B cell (primary cell): Measurements from ENCODE around the gene TENM3. TPM values are rescaled to one million over a fixed set of nuclear protein-coding genes. Genes with fewer than 3 reads are reported as not detected.

Experiments
- ATAC-seq: fragments of 200-7000 bp; cut with Tn5 transposase; one replicate; pipeline ENCODE4 v1.10.0; 2021; ENCODE audit warnings: low read depth, mild to moderate bottlenecking, moderate number of reproducible peaks, moderate library complexity
- CTCF ChIA-PET: fragments of 350-600 bp; sonication (Branson Sonifier 250); formaldehyde crosslinking; loops from one replicate; lab custom pipeline; 2021; ENCODE audit warnings: antibody characterized with exemption, inconsistent platforms; lab: Charles Lee
- POLR2A ChIA-PET: fragments of 350-600 bp; sonication (Branson Sonifier 250); formaldehyde crosslinking; loops from one replicate; lab custom pipeline; 2021; ENCODE audit warnings: antibody characterized with exemption; lab: Charles Lee
- DNase-seq: peaks from one replicate; pipeline ENCODE4 v3.0.0; 2013
- H2AFZ ChIP-seq: 2 replicates; pipeline ENCODE4 v1.6.1; 2012; ENCODE audit warnings: mild to moderate bottlenecking, low read depth, low read length; ENCODE audit not compliant: insufficient read depth, poor library complexity, severe bottlenecking
- H3K27ac ChIP-seq, 2 donors: 1 replicate in 1 of 2; 2 replicates in 1 of 2; pipeline ENCODE4 v1.5.1; 2012 to 2013; ENCODE audit warnings: low read length in 2 of 2, mild to moderate bottlenecking in 2 of 2, moderate library complexity in 1 of 2
- H3K27me3 ChIP-seq, 4 experiments: fragments of 200-600 bp in 1 of 4; sonication (generic) in 1 of 4; replicated peaks in 1 of 4; 1 replicate in 2 of 4; 2 replicates in 2 of 4; pipeline versions ENCODE4 v1.6.1 to v1.7.0; 2013 to 2016; ENCODE audit warnings: low read length in 3 of 4, mild to moderate bottlenecking in 2 of 4, mixed read lengths in 1 of 4, moderate library complexity in 1 of 4; ENCODE audit not compliant: insufficient read depth in 4 of 4, control insufficient read depth in 3 of 4; ENCODE audit errors: control extremely low read depth in 1 of 4
- H3K36me3 ChIP-seq, 2 experiments: replicated peaks in 1 of 2; 1 replicate in 1 of 2; 2 replicates in 1 of 2; pipeline versions ENCODE4 v1.6.1 to v1.7.1; 2013; ENCODE audit warnings: low read length in 1 of 2; ENCODE audit not compliant: insufficient read depth in 2 of 2, control insufficient read depth in 1 of 2; ENCODE audit errors: control extremely low read depth in 1 of 2, extremely low read depth in 1 of 2
- H3K4me1 ChIP-seq, 2 donors: fragments of 200-600 bp in 1 of 2; sonication (generic) in 1 of 2; 1 replicate in 1 of 2; 2 replicates in 1 of 2; pipeline versions ENCODE4 v1.5.1 to v1.6.1; 2013 to 2017; ENCODE audit warnings: low read length in 2 of 2; ENCODE audit not compliant: control insufficient read depth in 2 of 2, insufficient read depth in 2 of 2
- H3K4me2 ChIP-seq: replicated peaks from 2 replicates; pipeline ENCODE3; 2012; ENCODE audit warnings: mild to moderate bottlenecking, low read depth, low read length; ENCODE audit not compliant: poor library complexity, severe bottlenecking
- H3K4me3 ChIP-seq, 5 experiments: fragments of 200-600 bp in 1 of 5; sonication (generic) in 1 of 5; 1 replicate in 3 of 5; 2 replicates in 2 of 5; pipeline versions ENCODE4 v1.5.1 to v1.7.0; 2011 to 2016; ENCODE audit warnings: low read length in 4 of 5, mild to moderate bottlenecking in 4 of 5, low read depth in 2 of 5, control low read depth in 1 of 5, moderate library complexity in 1 of 5; ENCODE audit not compliant: insufficient read depth in 1 of 5; ENCODE audit errors: control extremely low read depth in 1 of 5, extremely low read depth in 1 of 5
- H3K79me2 ChIP-seq: fragments of 200-600 bp; sonication (generic); one replicate; pipeline ENCODE4 v1.6.0; 2016; ENCODE audit warnings: low read length; ENCODE audit not compliant: control insufficient read depth, insufficient read depth
- H3K9ac ChIP-seq: fragments of 200-600 bp; sonication (generic); 2 replicates; pipeline ENCODE4 v1.6.1; 2017; ENCODE audit warnings: mild to moderate bottlenecking, low read length, moderate library complexity
- H3K9me3 ChIP-seq, 3 donors: one replicate each; pipeline versions ENCODE4 v1.6.1 to v1.7.1; 2013; ENCODE audit warnings: low read length in 2 of 3; ENCODE audit not compliant: control insufficient read depth in 2 of 3, insufficient read depth in 1 of 3; ENCODE audit errors: control extremely low read depth in 1 of 3
- H4K20me1 ChIP-seq: 2 replicates; pipeline ENCODE4 v1.6.0; 2012; ENCODE audit warnings: mild to moderate bottlenecking, low read length; ENCODE audit not compliant: insufficient read depth, control insufficient read depth, poor library complexity, severe bottlenecking
- H3K27ac Mint-ChIP-seq: one replicate; pipeline ENCODE4 v1.8.0; 2021; ENCODE audit warnings: mixed read lengths
- H3K27me3 Mint-ChIP-seq: one replicate; pipeline ENCODE4 v1.8.0; 2021; ENCODE audit warnings: mixed read lengths
- H3K4me1 Mint-ChIP-seq: one replicate; pipeline ENCODE4 v1.8.0; 2021; ENCODE audit warnings: mixed read lengths
- H3K4me3 Mint-ChIP-seq: one replicate; pipeline ENCODE4 v1.8.0; 2021; ENCODE audit warnings: mixed read lengths
- H3K9me3 Mint-ChIP-seq: one replicate; pipeline ENCODE4 v1.8.0; 2022; ENCODE audit warnings: mixed read lengths; ENCODE audit not compliant: insufficient read depth
- EZH2 ChIP-seq: IDR thresholded peaks from 2 replicates; pipeline ENCODE4 v1.6.1; 2012; ENCODE audit warnings: borderline replicate concordance, low read depth, mild to moderate bottlenecking, moderate library complexity, low read length; ENCODE audit not compliant: insufficient read depth, poor library complexity, severe bottlenecking
- WGBS: methylation state at CpG from one replicate; pipeline ENCODE4 v1.1.5; 2013; ENCODE audit warnings: missing lambda C conversion rate; ENCODE audit not compliant: insufficient coverage; 5-methylcytosine and 5-hydroxymethylcytosine counted together
- intact Hi-C: fragments of 100-400 bp; cut with micrococcal nuclease; formaldehyde crosslinking; loops from one replicate; pipeline ENCODE4 v1.10.0; 2022
- polyA plus RNA-seq: library from polyadenylated mRNA; depleted of rRNA; stranded (reverse); fragments of >200 nt; gene quantifications from 2 replicates; pipeline ENCODE4 v1.2.3, GENCODE V29; 2012
- total RNA-seq, 2 donors: library from RNA; stranded (reverse); fragments of 120-200 nt in 1 of 2; gene quantifications; 1 replicate in 1 of 2; 2 replicates in 1 of 2; pipeline versions ENCODE4 v1.2.3 to v1.2.4, GENCODE V29; 2013 to 2022
- TF ChIP-seq, protein P1 (sequence below): fragments of 200-600 bp; IDR thresholded peaks from one replicate; pipeline ENCODE4 v1.8.0; 2022; ENCODE audit warnings: antibody characterized with exemption, mild to moderate bottlenecking

TENM3 gene
- total and polyA plus RNA-seq, 2 donors (not counting 1 experiment from before 2014, with no cell fraction given): not detected

- POLR2A ChIA-PET: no interaction called here
- DNase-seq: no peak
Observed at GRCh38 chr4:182404376-182404775, 161.2 kb downstream of the TENM3 start.

GRCh38 chr4:182405087-182405486 is 161.9 kb downstream of the TENM3 start:
- Histone ChIP-seq H3K79me2 (no peaks in the 10 kb centered on the region), H3K36me3 (no peaks in the 10 kb centered on the region), H3K27ac (no peak overlapping the region), H3K9me3 (no peaks in the 10 kb centered on the region), H3K4me3 (no peak overlapping the region), H2AFZ (no peak overlapping the region), H3K9ac (no peak overlapping the region), H3K4me2 (no peak overlapping the region), H4K20me1 (no peaks in the 10 kb centered on the region), H3K4me1 (no peaks in the 10 kb centered on the region), H3K27me3 (no peaks in the 10 kb centered on the region)
- intact Hi-C loops: no loop called here
- Mint-ChIP-seq H3K27me3 (no peaks in the 10 kb centered on the region), H3K27ac (no peak overlapping the region), H3K4me1 (no peaks in the 10 kb centered on the region), H3K9me3 (no peaks in the 10 kb centered on the region), H3K4me3 (no peak overlapping the region)
- TF ChIP-seq EZH2: no peak
- TF ChIP-seq, protein P1, sequence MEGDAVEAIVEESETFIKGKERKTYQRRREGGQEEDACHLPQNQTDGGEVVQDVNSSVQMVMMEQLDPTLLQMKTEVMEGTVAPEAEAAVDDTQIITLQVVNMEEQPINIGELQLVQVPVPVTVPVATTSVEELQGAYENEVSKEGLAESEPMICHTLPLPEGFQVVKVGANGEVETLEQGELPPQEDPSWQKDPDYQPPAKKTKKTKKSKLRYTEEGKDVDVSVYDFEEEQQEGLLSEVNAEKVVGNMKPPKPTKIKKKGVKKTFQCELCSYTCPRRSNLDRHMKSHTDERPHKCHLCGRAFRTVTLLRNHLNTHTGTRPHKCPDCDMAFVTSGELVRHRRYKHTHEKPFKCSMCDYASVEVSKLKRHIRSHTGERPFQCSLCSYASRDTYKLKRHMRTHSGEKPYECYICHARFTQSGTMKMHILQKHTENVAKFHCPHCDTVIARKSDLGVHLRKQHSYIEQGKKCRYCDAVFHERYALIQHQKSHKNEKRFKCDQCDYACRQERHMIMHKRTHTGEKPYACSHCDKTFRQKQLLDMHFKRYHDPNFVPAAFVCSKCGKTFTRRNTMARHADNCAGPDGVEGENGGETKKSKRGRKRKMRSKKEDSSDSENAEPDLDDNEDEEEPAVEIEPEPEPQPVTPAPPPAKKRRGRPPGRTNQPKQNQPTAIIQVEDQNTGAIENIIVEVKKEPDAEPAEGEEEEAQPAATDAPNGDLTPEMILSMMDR: no peak
- ATAC-seq: no peak
- DNase-seq: no peak
- ChIA-PET POLR2A (no interaction called here), CTCF (no interaction called here)
- WGBS: 80% methylated on average over 2 of the region's 11 CpGs

More at GRCh38 chr4:182404376-182404775, 161.2 kb downstream of the TENM3 start:
- H4K20me1 ChIP-seq: no peaks in the 10 kb centered on the region
- no peak overlapping the region for H3K27ac Mint-ChIP-seq
- H3K27ac ChIP-seq: no peak overlapping the region
- ATAC-seq: no peak
- no peaks in the 10 kb centered on the region for H3K36me3 ChIP-seq
- H3K9me3 ChIP-seq: no peaks in the 10 kb centered on the region
- no peaks in the 10 kb centered on the region for H3K27me3 ChIP-seq
- no peaks in the 10 kb centered on the region for H3K27me3 Mint-ChIP-seq
- no peak overlapping the region for H3K4me2 ChIP-seq
- no peak overlapping the region for H2AFZ ChIP-seq
- no peak overlapping the region for H3K4me3 ChIP-seq
- no peak overlapping the region for H3K4me3 Mint-ChIP-seq
- H3K4me1 ChIP-seq: no peaks in the 10 kb centered on the region
- no peak overlapping the region for H3K9ac ChIP-seq
- 95% methylated on average over 4 of the region's 7 CpGs for WGBS
- H3K9me3 Mint-ChIP-seq: no peaks in the 10 kb centered on the region
- CTCF ChIA-PET: no interaction called here
- TF ChIP-seq EZH2: no peak
- TF ChIP-seq, protein P1: no peak
- no peaks in the 10 kb centered on the region for H3K4me1 Mint-ChIP-seq
- intact Hi-C loops: no loop called here
- no peaks in the 10 kb centered on the region for H3K79me2 ChIP-seq
